HEK293 (cell line): ENCODE measurements around the gene CASP14.

Experiments used
- ZNF114 ChIP-seq: fragments of 450-650 bp; formaldehyde crosslinking; IDR thresholded peaks from 2 replicates; pipeline ENCODE4 v1.5.0; 2017; ENCODE audit warnings: missing biosample characterization, missing genetic modification characterization
- ZNF274 ChIP-seq, 2 experiments: fragments of 200-500 bp in 1 of 2; fragments of 450-650 bp in 1 of 2; sonication (Bioruptor generic) in 1 of 2; formaldehyde crosslinking in 1 of 2; IDR thresholded peaks; 2 replicates each; pipeline versions ENCODE4 v1.5.1 to v1.6.1; 2014 to 2016; ENCODE audit warnings: borderline replicate concordance in 1 of 2, inconsistent platforms in 1 of 2, low read length in 1 of 2, missing biosample characterization in 1 of 2, missing genetic modification characterization in 1 of 2
- ZNF280D ChIP-seq: fragments of 450-650 bp; formaldehyde crosslinking; IDR thresholded peaks from 2 replicates; pipeline ENCODE4 v1.5.1; 2016; ENCODE audit warnings: missing biosample characterization, missing genetic modification characterization
- ZNF311 ChIP-seq: fragments of 450-650 bp; formaldehyde crosslinking; IDR thresholded peaks from 2 replicates; pipeline ENCODE4 v1.5.1; 2017; ENCODE audit warnings: missing biosample characterization, missing genetic modification characterization, borderline replicate concordance
- ZNF529 ChIP-seq: fragments of 450-650 bp; formaldehyde crosslinking; IDR thresholded peaks from 2 replicates; pipeline ENCODE4 v1.5.1; 2017; ENCODE audit warnings: missing genetic modification characterization, missing biosample characterization; ENCODE audit not compliant: insufficient replicate concordance
- ZNF639 ChIP-seq: fragments of 450-650 bp; formaldehyde crosslinking; IDR thresholded peaks from 2 replicates; pipeline ENCODE4 v1.5.1; 2016; ENCODE audit warnings: missing biosample characterization, missing genetic modification characterization
- ZNF677 ChIP-seq: fragments of 450-650 bp; IDR thresholded peaks from 2 replicates; pipeline ENCODE4 v1.5.0; 2018; ENCODE audit warnings: missing biosample characterization, mild to moderate bottlenecking, missing genetic modification characterization, moderate library complexity
- TF ChIP-seq, protein P1 (sequence below): fragments of 450-650 bp; formaldehyde crosslinking; IDR thresholded peaks from 2 replicates; pipeline ENCODE4 v1.5.1; 2016; ENCODE audit warnings: missing biosample characterization, missing genetic modification characterization
- TF ChIP-seq, protein P2 (sequence below): fragments of 450-650 bp; formaldehyde crosslinking; conservative IDR thresholded peaks from 2 replicates; pipeline ENCODE4 v1.5.1; 2016; ENCODE audit warnings: low read depth, missing biosample characterization, missing genetic modification characterization
- TF ChIP-seq, protein P3 (sequence below): fragments of 450-650 bp; formaldehyde crosslinking; IDR thresholded peaks from 2 replicates; pipeline ENCODE4 v1.5.1; 2016; ENCODE audit warnings: missing biosample characterization, missing genetic modification characterization
- TF ChIP-seq, protein P4 (sequence below): fragments of 450-650 bp; formaldehyde crosslinking; IDR thresholded peaks from 2 replicates; pipeline ENCODE4 v1.5.1; 2016; ENCODE audit warnings: missing biosample characterization, missing genetic modification characterization, low read depth

DNA sequence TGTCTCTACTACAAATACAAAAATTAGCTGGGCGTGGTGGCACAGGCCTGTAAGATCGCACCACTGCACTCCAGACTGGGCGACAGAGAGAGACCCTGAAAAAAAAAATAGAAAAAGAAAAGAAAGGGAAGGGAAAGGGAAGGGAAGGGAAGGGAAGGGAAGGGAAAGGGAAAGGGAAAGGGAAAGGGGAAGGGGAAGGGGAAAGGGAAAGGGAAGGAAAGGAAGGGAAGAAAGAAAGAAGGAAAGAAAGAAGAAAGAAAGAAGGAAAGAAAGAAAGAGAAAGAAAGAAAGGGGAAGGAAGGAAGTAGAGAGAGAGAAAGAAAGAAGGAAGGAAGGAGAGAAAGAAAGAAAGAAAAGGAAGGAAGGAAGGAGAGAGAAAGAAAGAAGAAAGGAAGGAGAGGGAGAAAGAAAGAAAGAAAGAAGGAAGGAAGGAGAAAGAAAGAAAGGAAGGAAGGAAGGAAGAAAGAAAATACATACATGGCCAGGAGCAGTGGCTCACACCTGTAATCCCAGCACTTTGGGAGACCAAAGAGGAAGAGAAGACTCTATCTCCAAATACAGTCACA, 49.8 kb downstream of the CASP14 start:
- TF ChIP-seq, protein P1, sequence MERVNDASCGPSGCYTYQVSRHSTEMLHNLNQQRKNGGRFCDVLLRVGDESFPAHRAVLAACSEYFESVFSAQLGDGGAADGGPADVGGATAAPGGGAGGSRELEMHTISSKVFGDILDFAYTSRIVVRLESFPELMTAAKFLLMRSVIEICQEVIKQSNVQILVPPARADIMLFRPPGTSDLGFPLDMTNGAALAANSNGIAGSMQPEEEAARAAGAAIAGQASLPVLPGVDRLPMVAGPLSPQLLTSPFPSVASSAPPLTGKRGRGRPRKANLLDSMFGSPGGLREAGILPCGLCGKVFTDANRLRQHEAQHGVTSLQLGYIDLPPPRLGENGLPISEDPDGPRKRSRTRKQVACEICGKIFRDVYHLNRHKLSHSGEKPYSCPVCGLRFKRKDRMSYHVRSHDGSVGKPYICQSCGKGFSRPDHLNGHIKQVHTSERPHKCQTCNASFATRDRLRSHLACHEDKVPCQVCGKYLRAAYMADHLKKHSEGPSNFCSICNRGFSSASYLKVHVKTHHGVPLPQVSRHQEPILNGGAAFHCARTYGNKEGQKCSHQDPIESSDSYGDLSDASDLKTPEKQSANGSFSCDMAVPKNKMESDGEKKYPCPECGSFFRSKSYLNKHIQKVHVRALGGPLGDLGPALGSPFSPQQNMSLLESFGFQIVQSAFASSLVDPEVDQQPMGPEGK (tag by site-specific recombination): no peak
- TF ChIP-seq ZNF311 (tag by site-specific recombination) (no peak), ZNF529 (tag by site-specific recombination) (no peak), ZNF677 (tag by site-specific recombination) (no peak), ZNF274 (IDR thresholded peaks at IDR 0.05; ENCODE audit: low read length) (no peak), ZNF274 (tag by site-specific recombination; IDR thresholded peaks at IDR 0.05; ENCODE audit: borderline replicate concordance) (no peak), ZNF280D (tag by site-specific recombination) (no peak), ZNF114 (tag by site-specific recombination) (no peak), ZNF639 (tag by site-specific recombination) (no peak)
- TF ChIP-seq, protein P2, sequence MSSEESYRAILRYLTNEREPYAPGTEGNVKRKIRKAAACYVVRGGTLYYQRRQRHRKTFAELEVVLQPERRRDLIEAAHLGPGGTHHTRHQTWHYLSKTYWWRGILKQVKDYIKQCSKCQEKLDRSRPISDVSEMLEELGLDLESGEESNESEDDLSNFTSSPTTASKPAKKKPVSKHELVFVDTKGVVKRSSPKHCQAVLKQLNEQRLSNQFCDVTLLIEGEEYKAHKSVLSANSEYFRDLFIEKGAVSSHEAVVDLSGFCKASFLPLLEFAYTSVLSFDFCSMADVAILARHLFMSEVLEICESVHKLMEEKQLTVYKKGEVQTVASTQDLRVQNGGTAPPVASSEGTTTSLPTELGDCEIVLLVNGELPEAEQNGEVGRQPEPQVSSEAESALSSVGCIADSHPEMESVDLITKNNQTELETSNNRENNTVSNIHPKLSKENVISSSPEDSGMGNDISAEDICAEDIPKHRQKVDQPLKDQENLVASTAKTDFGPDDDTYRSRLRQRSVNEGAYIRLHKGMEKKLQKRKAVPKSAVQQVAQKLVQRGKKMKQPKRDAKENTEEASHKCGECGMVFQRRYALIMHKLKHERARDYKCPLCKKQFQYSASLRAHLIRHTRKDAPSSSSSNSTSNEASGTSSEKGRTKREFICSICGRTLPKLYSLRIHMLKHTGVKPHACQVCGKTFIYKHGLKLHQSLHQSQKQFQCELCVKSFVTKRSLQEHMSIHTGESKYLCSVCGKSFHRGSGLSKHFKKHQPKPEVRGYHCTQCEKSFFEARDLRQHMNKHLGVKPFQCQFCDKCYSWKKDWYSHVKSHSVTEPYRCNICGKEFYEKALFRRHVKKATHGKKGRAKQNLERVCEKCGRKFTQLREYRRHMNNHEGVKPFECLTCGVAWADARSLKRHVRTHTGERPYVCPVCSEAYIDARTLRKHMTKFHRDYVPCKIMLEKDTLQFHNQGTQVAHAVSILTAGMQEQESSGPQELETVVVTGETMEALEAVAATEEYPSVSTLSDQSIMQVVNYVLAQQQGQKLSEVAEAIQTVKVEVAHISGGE (tag by site-specific recombination): no peak
- TF ChIP-seq, protein P3, sequence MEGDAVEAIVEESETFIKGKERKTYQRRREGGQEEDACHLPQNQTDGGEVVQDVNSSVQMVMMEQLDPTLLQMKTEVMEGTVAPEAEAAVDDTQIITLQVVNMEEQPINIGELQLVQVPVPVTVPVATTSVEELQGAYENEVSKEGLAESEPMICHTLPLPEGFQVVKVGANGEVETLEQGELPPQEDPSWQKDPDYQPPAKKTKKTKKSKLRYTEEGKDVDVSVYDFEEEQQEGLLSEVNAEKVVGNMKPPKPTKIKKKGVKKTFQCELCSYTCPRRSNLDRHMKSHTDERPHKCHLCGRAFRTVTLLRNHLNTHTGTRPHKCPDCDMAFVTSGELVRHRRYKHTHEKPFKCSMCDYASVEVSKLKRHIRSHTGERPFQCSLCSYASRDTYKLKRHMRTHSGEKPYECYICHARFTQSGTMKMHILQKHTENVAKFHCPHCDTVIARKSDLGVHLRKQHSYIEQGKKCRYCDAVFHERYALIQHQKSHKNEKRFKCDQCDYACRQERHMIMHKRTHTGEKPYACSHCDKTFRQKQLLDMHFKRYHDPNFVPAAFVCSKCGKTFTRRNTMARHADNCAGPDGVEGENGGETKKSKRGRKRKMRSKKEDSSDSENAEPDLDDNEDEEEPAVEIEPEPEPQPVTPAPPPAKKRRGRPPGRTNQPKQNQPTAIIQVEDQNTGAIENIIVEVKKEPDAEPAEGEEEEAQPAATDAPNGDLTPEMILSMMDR (tag by site-specific recombination): no peak
- TF ChIP-seq, protein P4, sequence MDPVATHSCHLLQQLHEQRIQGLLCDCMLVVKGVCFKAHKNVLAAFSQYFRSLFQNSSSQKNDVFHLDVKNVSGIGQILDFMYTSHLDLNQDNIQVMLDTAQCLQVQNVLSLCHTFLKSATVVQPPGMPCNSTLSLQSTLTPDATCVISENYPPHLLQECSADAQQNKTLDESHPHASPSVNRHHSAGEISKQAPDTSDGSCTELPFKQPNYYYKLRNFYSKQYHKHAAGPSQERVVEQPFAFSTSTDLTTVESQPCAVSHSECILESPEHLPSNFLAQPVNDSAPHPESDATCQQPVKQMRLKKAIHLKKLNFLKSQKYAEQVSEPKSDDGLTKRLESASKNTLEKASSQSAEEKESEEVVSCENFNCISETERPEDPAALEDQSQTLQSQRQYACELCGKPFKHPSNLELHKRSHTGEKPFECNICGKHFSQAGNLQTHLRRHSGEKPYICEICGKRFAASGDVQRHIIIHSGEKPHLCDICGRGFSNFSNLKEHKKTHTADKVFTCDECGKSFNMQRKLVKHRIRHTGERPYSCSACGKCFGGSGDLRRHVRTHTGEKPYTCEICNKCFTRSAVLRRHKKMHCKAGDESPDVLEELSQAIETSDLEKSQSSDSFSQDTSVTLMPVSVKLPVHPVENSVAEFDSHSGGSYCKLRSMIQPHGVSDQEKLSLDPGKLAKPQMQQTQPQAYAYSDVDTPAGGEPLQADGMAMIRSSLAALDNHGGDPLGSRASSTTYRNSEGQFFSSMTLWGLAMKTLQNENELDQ (tag by site-specific recombination): no peak
